Right lobe of liver (tissue), 4 donors: ENCODE results near the gene SORL1.

ENCODE experiments used
- POLR2A ChIP-seq: fragments of 450-650 bp; IDR thresholded peaks from one replicate; pipeline ENCODE4 v1.6.1; 2017; ENCODE audit warnings: antibody characterized with exemption, mild to moderate bottlenecking
- TF ChIP-seq, protein P1 (sequence below), 4 donors: fragments of 200-600 bp in 3 of 4; fragments of 450-650 bp in 1 of 4; IDR thresholded peaks; one replicate each; pipeline versions ENCODE4 v1.5.1 to v1.8.0; 2016 to 2022; ENCODE audit warnings: antibody characterized with exemption in 4 of 4, mild to moderate bottlenecking in 2 of 4
- donor health status: DM: no; HTN: no; CAD: no.
- donor health status: DM: no; HTN: no; CAD: no.
- donor health status: DM: no; HTN: yes; CAD: no.

DNA sequence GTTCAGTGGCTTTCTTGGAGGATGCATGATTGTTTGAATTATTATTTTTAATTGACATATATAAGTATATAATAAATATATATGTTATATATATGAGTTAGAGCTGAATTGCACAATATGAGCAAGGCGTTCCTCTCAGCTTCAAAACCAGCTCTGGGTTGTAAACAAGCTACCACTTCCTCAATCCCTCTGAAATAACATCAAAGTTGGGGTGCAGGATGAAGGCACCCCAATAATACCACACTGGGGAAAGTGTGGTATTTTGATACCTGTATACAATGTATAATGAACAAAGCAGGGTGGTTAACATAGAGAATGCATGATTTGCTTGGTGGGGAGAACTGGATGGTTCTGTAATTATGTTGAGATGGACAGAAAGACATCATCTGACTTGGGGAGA is 1.7 kb upstream of the SORL1 start:
- TF ChIP-seq, protein P1, sequence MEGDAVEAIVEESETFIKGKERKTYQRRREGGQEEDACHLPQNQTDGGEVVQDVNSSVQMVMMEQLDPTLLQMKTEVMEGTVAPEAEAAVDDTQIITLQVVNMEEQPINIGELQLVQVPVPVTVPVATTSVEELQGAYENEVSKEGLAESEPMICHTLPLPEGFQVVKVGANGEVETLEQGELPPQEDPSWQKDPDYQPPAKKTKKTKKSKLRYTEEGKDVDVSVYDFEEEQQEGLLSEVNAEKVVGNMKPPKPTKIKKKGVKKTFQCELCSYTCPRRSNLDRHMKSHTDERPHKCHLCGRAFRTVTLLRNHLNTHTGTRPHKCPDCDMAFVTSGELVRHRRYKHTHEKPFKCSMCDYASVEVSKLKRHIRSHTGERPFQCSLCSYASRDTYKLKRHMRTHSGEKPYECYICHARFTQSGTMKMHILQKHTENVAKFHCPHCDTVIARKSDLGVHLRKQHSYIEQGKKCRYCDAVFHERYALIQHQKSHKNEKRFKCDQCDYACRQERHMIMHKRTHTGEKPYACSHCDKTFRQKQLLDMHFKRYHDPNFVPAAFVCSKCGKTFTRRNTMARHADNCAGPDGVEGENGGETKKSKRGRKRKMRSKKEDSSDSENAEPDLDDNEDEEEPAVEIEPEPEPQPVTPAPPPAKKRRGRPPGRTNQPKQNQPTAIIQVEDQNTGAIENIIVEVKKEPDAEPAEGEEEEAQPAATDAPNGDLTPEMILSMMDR (IDR thresholded peaks at IDR 0.05) = no peak
- TF ChIP-seq POLR2A = no peak
